Gastroesophageal sphincter (tissue), 4 donors: Measurements from ENCODE around the gene ISG15. TPM values are rescaled to one million over a fixed set of nuclear protein-coding genes. Genes with fewer than 3 reads are reported as not detected.
"Not testable (repeated sequence)": the region's sequence is repeated elsewhere in the genome, so short reads cannot be mapped to it uniquely, and the experiment has no call there.

Source experiments
- ATAC-seq: fragments of 150-250 bp; one replicate; pipeline ENCODE4 v1.9.1; 2016; ENCODE audit warnings: mild to moderate bottlenecking, moderate library complexity
- H3K27ac ChIP-seq, 4 donors: fragments of 200-600 bp; sonication (generic) in 3 of 4; 1 replicate in 3 of 4; 2 replicates in 1 of 4; pipeline ENCODE4 v1.5.1; 2016 to 2019
- H3K27me3 ChIP-seq: fragments of 200-600 bp; sonication (generic); one replicate; pipeline ENCODE4 v1.5.1; 2019
- H3K36me3 ChIP-seq, 2 donors: fragments of 200-600 bp; sonication (generic); one replicate each; pipeline ENCODE4 v1.5.1; 2019; ENCODE audit warnings: control low read depth in 1 of 2
- H3K4me1 ChIP-seq, 3 donors: fragments of 200-600 bp; sonication (generic); 1 replicate in 2 of 3; 2 replicates in 1 of 3; pipeline ENCODE4 v1.5.1; 2016 to 2019; ENCODE audit warnings: control low read depth in 2 of 3
- H3K4me3 ChIP-seq, 2 donors: fragments of 200-600 bp; sonication (generic); one replicate each; pipeline ENCODE4 v1.5.1; 2019; ENCODE audit warnings: mild to moderate bottlenecking in 1 of 2, moderate library complexity in 1 of 2
- H3K9me3 ChIP-seq, 3 donors: fragments of 200-600 bp; sonication (generic); one replicate each; pipeline ENCODE4 v1.5.1; 2017 to 2019; ENCODE audit warnings: control low read depth in 2 of 3
- CTCF ChIP-seq, 4 experiments: fragments of 200-600 bp in 2 of 4; fragments of 450-650 bp in 2 of 4; sonication (generic) in 1 of 4; IDR thresholded peaks; one replicate each; pipeline ENCODE4 v1.5.1; 2017 to 2019; ENCODE audit warnings: antibody characterized with exemption in 4 of 4, mild to moderate bottlenecking in 2 of 4, moderate library complexity in 2 of 4
- EP300 ChIP-seq: sonication (generic); formaldehyde crosslinking; IDR thresholded peaks from one replicate; pipeline ENCODE4 v1.6.1; 2017; ENCODE audit warnings: antibody characterized with exemption, mild to moderate bottlenecking
- POLR2A ChIP-seq, 2 donors: fragments of 450-650 bp; IDR thresholded peaks; one replicate each; pipeline ENCODE4 v1.6.1; 2017; ENCODE audit warnings: antibody characterized with exemption in 2 of 2, mild to moderate bottlenecking in 2 of 2, moderate library complexity in 1 of 2
- POLR2AphosphoS5 ChIP-seq: sonication (generic); formaldehyde crosslinking; IDR thresholded peaks from one replicate; pipeline ENCODE4 v1.6.1; 2017; ENCODE audit warnings: antibody characterized with exemption
- WGBS, 2 donors: methylation state at CpG; one replicate each; pipeline ENCODE4 v1.1.5; 2018; ENCODE audit warnings: low coverage in 1 of 2; 5-methylcytosine and 5-hydroxymethylcytosine counted together
- total RNA-seq, 4 donors: library from RNA; depleted of rRNA; stranded (reverse); fragments of >200 nt; gene quantifications; one replicate each; pipeline ENCODE4 v1.1.0, GENCODE V29; 2016

The ISG15 gene
- total RNA-seq, 4 donors from 2014 or later: 26.9 to 56.2 (median 45.9) TPM

- H3K36me3 ChIP-seq: peaks cover 0 to 64% of the 10 kb centered on the region in 2 donors
- WGBS, 2 donors: 90% methylated on average over 2 of the region's 18 CpGs; no CpG with 5 or more reads in 1 of the 2 donors
- H3K4me3 ChIP-seq: no peak overlapping the region
- no peak overlapping the region for H3K27ac ChIP-seq
- H3K9me3 ChIP-seq: no peaks in the 10 kb centered on the region
- ATAC-seq: no peak
- TF ChIP-seq POLR2AphosphoS5 (no peak), EP300 (no peak), CTCF (IDR thresholded peaks at IDR 0.05) (no peak), POLR2A (IDR thresholded peaks at IDR 0.05) (no peak)
- H3K4me1 ChIP-seq: peaks cover 0 to 12% (median 3%) of the 10 kb centered on the region in 3 donors
- H3K27me3 ChIP-seq: peaks cover 34% of the 10 kb centered on the region
These were observed 40.9 kb downstream of the ISG15 start for GRCh38 chr1:1054099-1054700.

GRCh38 chr1:1054971-1055370 is 41.7 kb downstream of the ISG15 start:
- no CpG with 5 or more reads among the region's 23 CpGs for WGBS, 2 donors
- H3K27ac ChIP-seq: no peak overlapping the region
- peaks cover 0 to 56% of the 10 kb centered on the region in 2 donors for H3K36me3 ChIP-seq
- no peak overlapping the region for H3K4me3 ChIP-seq
- TF ChIP-seq CTCF (IDR thresholded peaks at IDR 0.05): no peak
- TF ChIP-seq POLR2AphosphoS5: no peak
- no peak for TF ChIP-seq POLR2A (IDR thresholded peaks at IDR 0.05)
- no peak for TF ChIP-seq EP300
- no peak for ATAC-seq
- H3K9me3 ChIP-seq: no peaks in the 10 kb centered on the region
- H3K4me1 ChIP-seq: peaks cover 0 to 20% (median 7%) of the 10 kb centered on the region in 3 donors
- H3K27me3 ChIP-seq: peaks cover 42% of the 10 kb centered on the region

DNA sequence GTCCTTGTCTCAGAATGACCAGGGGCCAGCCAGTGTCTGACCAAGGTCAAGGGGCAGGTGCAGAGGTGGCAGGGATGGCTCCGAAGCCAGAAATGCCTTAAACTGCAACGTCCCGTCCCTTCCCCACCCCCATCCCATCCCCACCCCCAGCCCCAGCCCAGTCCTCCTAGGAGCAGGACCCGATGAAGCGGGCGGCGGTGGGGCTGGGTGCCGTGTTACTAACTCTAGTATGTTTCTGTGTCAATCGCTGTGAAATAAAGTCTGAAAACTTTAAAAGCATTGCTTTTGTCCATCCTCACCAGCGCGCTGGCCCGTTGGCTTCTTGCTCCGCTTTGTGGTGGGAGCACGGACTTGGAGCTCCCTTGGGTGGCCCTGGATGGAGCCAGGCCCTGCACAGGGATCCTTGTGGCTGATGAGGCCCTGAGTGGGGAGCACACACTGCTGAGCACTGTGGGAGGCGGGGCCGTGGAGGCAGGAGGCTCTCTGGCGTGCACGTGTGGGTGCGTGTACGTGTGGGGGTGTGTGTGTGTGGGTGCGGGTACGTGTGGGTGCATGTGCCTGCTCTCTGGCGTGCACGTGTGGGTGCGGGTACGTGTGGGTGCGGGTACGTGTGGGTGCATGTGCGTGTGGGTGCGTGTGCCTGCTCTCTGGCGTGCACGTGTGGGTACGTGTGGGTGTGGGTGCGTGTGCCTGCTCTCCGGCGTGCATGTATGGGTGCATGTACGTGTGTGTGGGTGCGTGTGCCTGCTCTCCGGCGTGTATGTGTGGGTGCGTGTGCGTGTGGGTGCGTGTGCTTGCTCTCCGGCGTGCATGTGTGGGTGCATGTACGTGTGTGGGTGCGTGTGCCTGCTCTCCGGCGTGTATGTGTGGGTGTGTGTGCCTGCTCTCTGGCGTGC is 42.8 kb downstream of the ISG15 start:
- Histone ChIP-seq H3K27me3 (peaks cover 53% of the 10 kb centered on the region), H3K36me3 (peaks cover 0 to 45% of the 10 kb centered on the region in 2 donors), H3K4me3 (no peak overlapping the region), H3K4me1 (peaks cover 0 to 24% (median 8%) of the 10 kb centered on the region in 3 donors), H3K27ac (no peak overlapping the region), H3K9me3 (no peaks in the 10 kb centered on the region)
- TF ChIP-seq POLR2AphosphoS5: no peak
- TF ChIP-seq EP300: no peak
- no peak for TF ChIP-seq POLR2A (IDR thresholded peaks at IDR 0.05)
- TF ChIP-seq CTCF (IDR thresholded peaks at IDR 0.05): no peak
- ATAC-seq: no peak
- WGBS, 2 donors: 76% methylated on average over 15 of the region's 50 CpGs; no CpG with 5 or more reads in 1 of the 2 donors

DNA sequence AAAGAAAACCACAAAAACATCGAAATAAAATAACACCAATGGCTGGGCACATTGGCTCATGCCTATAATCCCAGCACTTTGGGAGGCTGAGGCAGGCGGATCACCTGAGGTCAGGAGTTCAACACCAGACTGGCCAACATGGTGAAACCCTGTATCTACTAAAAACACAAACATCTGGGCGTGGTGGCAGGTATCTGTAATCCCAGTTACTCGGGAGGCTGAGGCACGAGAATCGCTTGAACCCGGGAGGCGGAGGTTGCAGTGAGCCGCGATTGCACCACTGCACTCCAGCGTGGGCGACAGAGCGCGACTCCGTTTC is 44.4 kb downstream of the ISG15 start:
- peaks cover 0 to 28% of the 10 kb centered on the region in 2 donors for H3K36me3 ChIP-seq
- not testable (repeated sequence) for H3K9me3 ChIP-seq, H3K4me3 ChIP-seq, H3K27ac ChIP-seq, ATAC-seq
- WGBS, 2 donors: 60 to 72% methylated on average over 2 to 6 of the region's 15 CpGs
- H3K27me3 ChIP-seq: peaks cover 69% of the 10 kb centered on the region
- H3K4me1 ChIP-seq: peaks cover 0 to 32% (median 11%) of the 10 kb centered on the region in 3 donors

- Histone ChIP-seq H3K27me3 (peaks cover 75% of the 10 kb centered on the region), H3K9me3 (no peaks in the 10 kb centered on the region), H3K4me1 (peaks cover 0 to 35% (median 11%) of the 10 kb centered on the region in 3 donors), H3K27ac (no peak overlapping the region), H3K36me3 (peaks cover 0 to 23% of the 10 kb centered on the region in 2 donors), H3K4me3 (peak overlapping the region in 1 of 2 donors; percentile 59)
- 3 to 14% methylated on average over 6 to 13 of the region's 24 CpGs for WGBS, 2 donors
- no peak for ATAC-seq
- TF ChIP-seq POLR2AphosphoS5: no peak
- no peak for TF ChIP-seq POLR2A (IDR thresholded peaks at IDR 0.05)
- no peak for TF ChIP-seq CTCF (IDR thresholded peaks at IDR 0.05)
- no peak for TF ChIP-seq EP300
These were observed 45.0 kb downstream of the ISG15 start for GRCh38 chr1:1058088-1058905.
